ENCODE results near the gene PIGBOS1. TPM values are rescaled to one million over a fixed set of nuclear protein-coding genes. Genes with fewer than 3 reads are reported as not detected.

The PIGBOS1 gene
- total and polyA plus RNA-seq, 9 of the 15 experiments (the other 6 are each of a cell fraction or from before 2014, with no cell fraction given), result 25.2 to 76.2 (median 46.0) TPM

DNA sequence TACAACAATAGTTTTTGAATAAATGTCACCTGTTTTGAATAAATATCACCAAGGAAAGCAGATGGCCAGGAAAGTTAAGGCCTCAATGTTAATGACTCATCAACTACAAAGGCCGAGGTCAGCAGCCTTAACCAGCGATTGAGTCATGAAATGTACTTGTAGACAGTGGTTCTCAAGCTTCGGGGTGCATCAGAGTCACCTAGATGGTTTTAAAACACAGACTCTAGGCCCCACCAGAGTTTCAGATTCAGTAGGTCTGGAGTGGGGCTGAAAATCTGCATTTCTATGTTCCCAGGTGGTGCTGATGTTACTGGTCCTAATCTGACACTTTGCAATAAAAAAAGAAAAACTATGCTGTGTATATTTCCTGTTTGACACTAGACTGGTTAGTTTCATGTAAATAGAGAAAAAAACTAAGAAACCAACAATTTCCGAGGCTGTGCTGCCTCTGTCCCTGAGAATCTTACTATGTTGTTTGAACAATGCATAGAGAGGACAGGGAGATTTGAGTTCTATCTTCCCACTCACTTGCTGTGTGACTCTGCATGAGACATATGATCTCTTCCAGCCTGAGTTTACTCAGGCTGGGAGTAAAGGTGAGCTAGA, 39.1 kb downstream of the PIGBOS1 start (continued):
- TF ChIP-seq, protein P1, sequence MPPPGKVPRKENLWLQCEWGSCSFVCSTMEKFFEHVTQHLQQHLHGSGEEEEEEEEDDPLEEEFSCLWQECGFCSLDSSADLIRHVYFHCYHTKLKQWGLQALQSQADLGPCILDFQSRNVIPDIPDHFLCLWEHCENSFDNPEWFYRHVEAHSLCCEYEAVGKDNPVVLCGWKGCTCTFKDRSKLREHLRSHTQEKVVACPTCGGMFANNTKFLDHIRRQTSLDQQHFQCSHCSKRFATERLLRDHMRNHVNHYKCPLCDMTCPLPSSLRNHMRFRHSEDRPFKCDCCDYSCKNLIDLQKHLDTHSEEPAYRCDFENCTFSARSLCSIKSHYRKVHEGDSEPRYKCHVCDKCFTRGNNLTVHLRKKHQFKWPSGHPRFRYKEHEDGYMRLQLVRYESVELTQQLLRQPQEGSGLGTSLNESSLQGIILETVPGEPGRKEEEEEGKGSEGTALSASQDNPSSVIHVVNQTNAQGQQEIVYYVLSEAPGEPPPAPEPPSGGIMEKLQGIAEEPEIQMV (tag; conservative IDR thresholded peaks at IDR 0.05; ENCODE audit: low read depth), result no peak
- TF ChIP-seq SRSF3 (IDR thresholded peaks at IDR 0.05; ENCODE audit: insufficient read depth, low read length) (no peak), CXXC5 (CRISPR knock-in tag; IDR thresholded peaks at IDR 0.05) (peak; percentile 11; the same call in 1 of the 2 replicates), SIN3B (IDR thresholded peaks at IDR 0.05; ENCODE audit: low read depth) (no peak), FOS (IDR thresholded peaks at IDR 0.05; ENCODE audit: extremely low read depth, insufficient read length) (peak; percentile 77), MIER1 (IDR thresholded peaks at IDR 0.05; ENCODE audit: low read depth) (no peak), RFX7 (CRISPR knock-in tag; IDR thresholded peaks at IDR 0.05) (no peak), ZNF695 (CRISPR knock-in tag; IDR thresholded peaks at IDR 0.05) (no peak), SOX6 (IDR thresholded peaks at IDR 0.05) (peak; percentile 99), HMG20A (CRISPR knock-in tag; conservative IDR thresholded peaks at IDR 0.05) (no peak), MTA3 (IDR thresholded peaks at IDR 0.05; ENCODE audit: borderline replicate concordance) (no peak; the same call in 1 of the 2 replicates), DACH1 (IDR thresholded peaks at IDR 0.05; ENCODE audit: partially characterized antibody) (peak; percentile 63), KLF1 (tag; IDR thresholded peaks at IDR 0.05) (no peak), ARNT (IDR thresholded peaks at IDR 0.05) (peak in 1 of 2 experiments; percentile 77; a peak in 1 of 4 replicates)
- TF ChIP-seq, protein P2, sequence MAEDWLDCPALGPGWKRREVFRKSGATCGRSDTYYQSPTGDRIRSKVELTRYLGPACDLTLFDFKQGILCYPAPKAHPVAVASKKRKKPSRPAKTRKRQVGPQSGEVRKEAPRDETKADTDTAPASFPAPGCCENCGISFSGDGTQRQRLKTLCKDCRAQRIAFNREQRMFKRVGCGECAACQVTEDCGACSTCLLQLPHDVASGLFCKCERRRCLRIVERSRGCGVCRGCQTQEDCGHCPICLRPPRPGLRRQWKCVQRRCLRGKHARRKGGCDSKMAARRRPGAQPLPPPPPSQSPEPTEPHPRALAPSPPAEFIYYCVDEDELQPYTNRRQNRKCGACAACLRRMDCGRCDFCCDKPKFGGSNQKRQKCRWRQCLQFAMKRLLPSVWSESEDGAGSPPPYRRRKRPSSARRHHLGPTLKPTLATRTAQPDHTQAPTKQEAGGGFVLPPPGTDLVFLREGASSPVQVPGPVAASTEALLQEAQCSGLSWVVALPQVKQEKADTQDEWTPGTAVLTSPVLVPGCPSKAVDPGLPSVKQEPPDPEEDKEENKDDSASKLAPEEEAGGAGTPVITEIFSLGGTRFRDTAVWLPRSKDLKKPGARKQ (CRISPR knock-in tag; IDR thresholded peaks at IDR 0.05), result no peak
- TF ChIP-seq, protein P3, sequence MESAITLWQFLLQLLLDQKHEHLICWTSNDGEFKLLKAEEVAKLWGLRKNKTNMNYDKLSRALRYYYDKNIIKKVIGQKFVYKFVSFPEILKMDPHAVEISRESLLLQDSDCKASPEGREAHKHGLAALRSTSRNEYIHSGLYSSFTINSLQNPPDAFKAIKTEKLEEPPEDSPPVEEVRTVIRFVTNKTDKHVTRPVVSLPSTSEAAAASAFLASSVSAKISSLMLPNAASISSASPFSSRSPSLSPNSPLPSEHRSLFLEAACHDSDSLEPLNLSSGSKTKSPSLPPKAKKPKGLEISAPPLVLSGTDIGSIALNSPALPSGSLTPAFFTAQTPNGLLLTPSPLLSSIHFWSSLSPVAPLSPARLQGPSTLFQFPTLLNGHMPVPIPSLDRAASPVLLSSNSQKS (CRISPR knock-in tag; IDR thresholded peaks at IDR 0.05), result no peak
- TF ChIP-seq, protein P4, sequence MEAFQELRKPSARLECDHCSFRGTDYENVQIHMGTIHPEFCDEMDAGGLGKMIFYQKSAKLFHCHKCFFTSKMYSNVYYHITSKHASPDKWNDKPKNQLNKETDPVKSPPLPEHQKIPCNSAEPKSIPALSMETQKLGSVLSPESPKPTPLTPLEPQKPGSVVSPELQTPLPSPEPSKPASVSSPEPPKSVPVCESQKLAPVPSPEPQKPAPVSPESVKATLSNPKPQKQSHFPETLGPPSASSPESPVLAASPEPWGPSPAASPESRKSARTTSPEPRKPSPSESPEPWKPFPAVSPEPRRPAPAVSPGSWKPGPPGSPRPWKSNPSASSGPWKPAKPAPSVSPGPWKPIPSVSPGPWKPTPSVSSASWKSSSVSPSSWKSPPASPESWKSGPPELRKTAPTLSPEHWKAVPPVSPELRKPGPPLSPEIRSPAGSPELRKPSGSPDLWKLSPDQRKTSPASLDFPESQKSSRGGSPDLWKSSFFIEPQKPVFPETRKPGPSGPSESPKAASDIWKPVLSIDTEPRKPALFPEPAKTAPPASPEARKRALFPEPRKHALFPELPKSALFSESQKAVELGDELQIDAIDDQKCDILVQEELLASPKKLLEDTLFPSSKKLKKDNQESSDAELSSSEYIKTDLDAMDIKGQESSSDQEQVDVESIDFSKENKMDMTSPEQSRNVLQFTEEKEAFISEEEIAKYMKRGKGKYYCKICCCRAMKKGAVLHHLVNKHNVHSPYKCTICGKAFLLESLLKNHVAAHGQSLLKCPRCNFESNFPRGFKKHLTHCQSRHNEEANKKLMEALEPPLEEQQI (IDR thresholded peaks at IDR 0.05), result peak; percentile 91
- TF ChIP-seq, protein P5, sequence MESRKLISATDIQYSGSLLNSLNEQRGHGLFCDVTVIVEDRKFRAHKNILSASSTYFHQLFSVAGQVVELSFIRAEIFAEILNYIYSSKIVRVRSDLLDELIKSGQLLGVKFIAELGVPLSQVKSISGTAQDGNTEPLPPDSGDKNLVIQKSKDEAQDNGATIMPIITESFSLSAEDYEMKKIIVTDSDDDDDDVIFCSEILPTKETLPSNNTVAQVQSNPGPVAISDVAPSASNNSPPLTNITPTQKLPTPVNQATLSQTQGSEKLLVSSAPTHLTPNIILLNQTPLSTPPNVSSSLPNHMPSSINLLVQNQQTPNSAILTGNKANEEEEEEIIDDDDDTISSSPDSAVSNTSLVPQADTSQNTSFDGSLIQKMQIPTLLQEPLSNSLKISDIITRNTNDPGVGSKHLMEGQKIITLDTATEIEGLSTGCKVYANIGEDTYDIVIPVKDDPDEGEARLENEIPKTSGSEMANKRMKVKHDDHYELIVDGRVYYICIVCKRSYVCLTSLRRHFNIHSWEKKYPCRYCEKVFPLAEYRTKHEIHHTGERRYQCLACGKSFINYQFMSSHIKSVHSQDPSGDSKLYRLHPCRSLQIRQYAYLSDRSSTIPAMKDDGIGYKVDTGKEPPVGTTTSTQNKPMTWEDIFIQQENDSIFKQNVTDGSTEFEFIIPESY (CRISPR knock-in tag; IDR thresholded peaks at IDR 0.05), result no peak
- TF ChIP-seq, protein P6, sequence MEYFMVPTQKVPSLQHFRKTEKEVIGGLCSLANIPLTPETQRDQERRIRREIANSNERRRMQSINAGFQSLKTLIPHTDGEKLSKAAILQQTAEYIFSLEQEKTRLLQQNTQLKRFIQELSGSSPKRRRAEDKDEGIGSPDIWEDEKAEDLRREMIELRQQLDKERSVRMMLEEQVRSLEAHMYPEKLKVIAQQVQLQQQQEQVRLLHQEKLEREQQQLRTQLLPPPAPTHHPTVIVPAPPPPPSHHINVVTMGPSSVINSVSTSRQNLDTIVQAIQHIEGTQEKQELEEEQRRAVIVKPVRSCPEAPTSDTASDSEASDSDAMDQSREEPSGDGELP (CRISPR knock-in tag; IDR thresholded peaks at IDR 0.05; ENCODE audit: borderline replicate concordance), result peak; percentile 23; the same call in 1 of the 2 replicates
